Esophagus muscularis mucosa (tissue), 4 donors: Measurements from ENCODE around the gene PTPRT. TPM values are rescaled to one million over a fixed set of nuclear protein-coding genes. Genes with fewer than 3 reads are reported as not detected.

Source experiments
- small RNA-seq, 3 donors: library from RNA; depleted of rRNA; stranded (forward); fragments of <200 nt; gene quantifications; one replicate each; pipeline ENCODE3, GENCODE V24; 2016
- total RNA-seq, 4 donors: library from RNA; depleted of rRNA; stranded (reverse); fragments of >200 nt; gene quantifications; one replicate each; pipeline versions ENCODE4 v1.1.0 to v1.2.1, GENCODE V29; 2016

The PTPRT gene
- total RNA-seq, 4 donors from 2014 or later, result 0.06 to 0.39 TPM; not detected in 2

Small RNAs within 50 kb of the gene (small RNA-seq; reads per million reads assigned to genes)
- gene RN7SKP100, result 0 reads per million in 3 donors
